Cardiac muscle cell (in vitro differentiated cells and primary cell): ENCODE results near the gene INPP4A. TPM values are rescaled to one million over a fixed set of nuclear protein-coding genes. Genes with fewer than 3 reads are reported as not detected.

Experiments used
- DNase-seq, 2 donors: peaks; one replicate each; pipeline versions ENCODE4 v3.0.0 to v3.0.0-alpha.2; 2010 to 2017; ENCODE audit warnings: low read depth in 1 of 2, low spot score in 1 of 2
- H3K27ac ChIP-seq: fragments of 200-600 bp; sonication (generic); 2 replicates; pipeline ENCODE4 v1.5.1; 2016
- H3K27me3 ChIP-seq: fragments of 200-600 bp; sonication (generic); 2 replicates; pipeline ENCODE4 v1.6.0; 2016; ENCODE audit warnings: control low read depth
- H3K36me3 ChIP-seq: fragments of 200-600 bp; sonication (generic); 2 replicates; pipeline ENCODE4 v1.5.1; 2016; ENCODE audit warnings: control low read depth
- H3K4me1 ChIP-seq: fragments of 200-600 bp; sonication (generic); 2 replicates; pipeline ENCODE4 v1.8.1; 2017; ENCODE audit warnings: low read depth, mild to moderate bottlenecking, mixed run types
- H3K4me3 ChIP-seq: fragments of 200-600 bp; sonication (generic); 2 replicates; pipeline ENCODE4 v1.5.1; 2016; ENCODE audit warnings: mild to moderate bottlenecking
- H3K9me3 ChIP-seq: fragments of 200-600 bp; sonication (generic); 2 replicates; pipeline ENCODE4 v1.5.1; 2017; ENCODE audit warnings: low read depth, mild to moderate bottlenecking, control low read depth
- polyA plus RNA-seq: library from polyadenylated mRNA; unstranded; fragments of >200 nt; fragmentation: Nextera tagmentation; extraction: Ambion mirVana; gene quantifications from 2 replicates; pipeline ENCODE4 v1.2.1, GENCODE V29; 2016
- total RNA-seq: library from RNA; depleted of rRNA; stranded (reverse); fragments of >200 nt; gene quantifications from 2 replicates; pipeline ENCODE4 v1.2.3, GENCODE V29; 2016
- TF ChIP-seq, protein P1 (sequence below): IDR thresholded peaks from 2 replicates; pipeline ENCODE4 v1.5.1; 2012; ENCODE audit warnings: low read depth, mild to moderate bottlenecking, low read length

The INPP4A gene
- 25.0 and 27.7 TPM in 2 replicates for total RNA-seq
- polyA plus RNA-seq = 11.6 and 13.2 TPM in 2 replicates

- peak within 1 kb of the TSS; percentile 74 for H3K4me3 ChIP-seq
- TF ChIP-seq, protein P1, sequence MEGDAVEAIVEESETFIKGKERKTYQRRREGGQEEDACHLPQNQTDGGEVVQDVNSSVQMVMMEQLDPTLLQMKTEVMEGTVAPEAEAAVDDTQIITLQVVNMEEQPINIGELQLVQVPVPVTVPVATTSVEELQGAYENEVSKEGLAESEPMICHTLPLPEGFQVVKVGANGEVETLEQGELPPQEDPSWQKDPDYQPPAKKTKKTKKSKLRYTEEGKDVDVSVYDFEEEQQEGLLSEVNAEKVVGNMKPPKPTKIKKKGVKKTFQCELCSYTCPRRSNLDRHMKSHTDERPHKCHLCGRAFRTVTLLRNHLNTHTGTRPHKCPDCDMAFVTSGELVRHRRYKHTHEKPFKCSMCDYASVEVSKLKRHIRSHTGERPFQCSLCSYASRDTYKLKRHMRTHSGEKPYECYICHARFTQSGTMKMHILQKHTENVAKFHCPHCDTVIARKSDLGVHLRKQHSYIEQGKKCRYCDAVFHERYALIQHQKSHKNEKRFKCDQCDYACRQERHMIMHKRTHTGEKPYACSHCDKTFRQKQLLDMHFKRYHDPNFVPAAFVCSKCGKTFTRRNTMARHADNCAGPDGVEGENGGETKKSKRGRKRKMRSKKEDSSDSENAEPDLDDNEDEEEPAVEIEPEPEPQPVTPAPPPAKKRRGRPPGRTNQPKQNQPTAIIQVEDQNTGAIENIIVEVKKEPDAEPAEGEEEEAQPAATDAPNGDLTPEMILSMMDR = no peak
- peaks cover 9% of the 10 kb centered on the region for H3K4me1 ChIP-seq
- no peaks in the 10 kb centered on the region for H3K9me3 ChIP-seq
- no peaks in the 10 kb centered on the region for H3K27me3 ChIP-seq
- DNase-seq = peak; percentile 74 to 91
- H3K36me3 ChIP-seq = no peaks in the 10 kb centered on the region
- H3K27ac ChIP-seq = peak within 1 kb of the TSS; percentile 15
Measured at GRCh38 chr2:98444436-98445176, at the start of gene INPP4A. TSS of gene INPP4A (plus strand) at chr2:98444858. CDS start at chr2:98520049, 75,191 bp downstream.

GRCh38 chr2:98395977-98396376 lies 48.7 kb upstream of the INPP4A start:
- TF ChIP-seq, protein P1 = no peak
- no peak for DNase-seq

DNA sequence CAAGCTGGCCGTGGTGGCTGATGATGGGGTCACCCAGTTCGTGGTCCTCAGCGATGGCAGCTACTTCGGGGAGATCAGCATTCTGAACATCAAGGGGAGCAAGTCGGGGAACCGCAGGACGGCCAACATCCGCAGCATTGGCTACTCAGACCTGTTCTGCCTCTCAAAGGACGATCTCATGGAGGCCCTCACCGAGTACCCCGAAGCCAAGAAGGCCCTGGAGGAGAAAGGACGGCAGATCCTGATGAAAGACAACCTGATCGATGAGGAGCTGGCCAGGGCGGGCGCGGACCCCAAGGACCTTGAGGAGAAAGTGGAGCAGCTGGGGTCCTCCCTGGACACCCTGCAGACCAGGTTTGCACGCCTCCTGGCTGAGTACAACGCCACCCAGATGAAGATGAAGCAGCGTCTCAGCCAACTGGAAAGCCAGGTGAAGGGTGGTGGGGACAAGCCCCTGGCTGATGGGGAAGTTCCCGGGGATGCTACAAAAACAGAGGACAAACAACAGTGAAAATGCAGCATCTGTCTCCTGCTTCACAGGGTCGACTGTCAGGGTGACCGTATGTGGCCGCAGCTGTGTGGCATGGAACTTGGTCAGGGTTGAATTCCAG lies 47.8 kb upstream of the INPP4A start:
- DNase-seq = no peak

More at GRCh38 chr2:98395977-98396376, 48.7 kb upstream of the INPP4A start:
- Histone ChIP-seq H3K27ac (no peak overlapping the region), H3K27me3 (peaks cover 5% of the 10 kb centered on the region), H3K9me3 (no peaks in the 10 kb centered on the region), H3K36me3 (no peaks in the 10 kb centered on the region), H3K4me3 (no peak overlapping the region), H3K4me1 (no peaks in the 10 kb centered on the region)

GRCh38 chr2:98399140-98399539 lies 45.5 kb upstream of the INPP4A start:
- TF ChIP-seq, protein P1 = no peak
- no peak overlapping the region for H3K4me3 ChIP-seq
- no peak for DNase-seq

More for the DNA sequence above, 47.8 kb upstream of the INPP4A start:
- H3K27me3 ChIP-seq = peaks cover 6% of the 10 kb centered on the region
- H3K27ac ChIP-seq = no peak overlapping the region
- H3K4me1 ChIP-seq = no peaks in the 10 kb centered on the region
- no peaks in the 10 kb centered on the region for H3K9me3 ChIP-seq
- TF ChIP-seq, protein P1 = no peak
- no peaks in the 10 kb centered on the region for H3K36me3 ChIP-seq
- no peak overlapping the region for H3K4me3 ChIP-seq

DNA sequence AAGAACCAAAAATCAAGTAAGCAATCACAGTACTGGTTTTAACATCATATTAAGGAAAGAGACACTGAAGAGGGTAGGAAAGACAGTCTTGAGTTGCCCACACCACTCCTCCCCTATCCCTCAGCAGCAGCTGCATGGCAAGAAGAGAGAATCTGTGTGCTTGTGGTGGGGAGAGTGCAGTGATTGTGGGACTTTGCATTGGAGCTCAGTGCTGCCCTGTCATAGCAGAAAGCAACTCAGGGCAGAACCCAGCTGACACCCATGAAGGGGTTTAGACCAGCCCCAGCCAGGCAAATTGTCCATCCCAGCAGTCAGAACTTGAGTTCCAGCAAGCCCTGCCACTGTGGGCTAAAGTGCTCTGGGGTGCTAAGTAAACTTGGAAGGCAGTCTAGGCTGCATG lies 40.8 kb upstream of the INPP4A start:
- H3K36me3 ChIP-seq = no peaks in the 10 kb centered on the region
- H3K4me3 ChIP-seq = no peak overlapping the region
- no peak for DNase-seq
- peaks cover 8% of the 10 kb centered on the region for H3K27me3 ChIP-seq
- TF ChIP-seq, protein P1 = no peak
- H3K27ac ChIP-seq = no peak overlapping the region
- H3K9me3 ChIP-seq = no peaks in the 10 kb centered on the region
- H3K4me1 ChIP-seq = no peaks in the 10 kb centered on the region

More at GRCh38 chr2:98399140-98399539, 45.5 kb upstream of the INPP4A start:
- no peaks in the 10 kb centered on the region for H3K9me3 ChIP-seq
- H3K27ac ChIP-seq = no peak overlapping the region
- no peaks in the 10 kb centered on the region for H3K4me1 ChIP-seq
- H3K36me3 ChIP-seq = no peaks in the 10 kb centered on the region
- H3K27me3 ChIP-seq = peaks cover 8% of the 10 kb centered on the region
